H1 (cell line): Measurements from ENCODE around the gene MCFD2. TPM values are rescaled to one million over a fixed set of nuclear protein-coding genes. Genes with fewer than 3 reads are reported as not detected.

Experiments
- CTCF ChIA-PET: fragments of 300-600 bp; sonication (Branson Sonifier 250); formaldehyde crosslinking; loops from one replicate; lab custom pipeline; 2021; ENCODE audit not compliant: partially characterized antibody; lab: Charles Lee
- POLR2A ChIA-PET: fragments of 300-600 bp; sonication (Branson Sonifier 250); formaldehyde crosslinking; loops from one replicate; lab custom pipeline; 2021; ENCODE audit warnings: inconsistent platforms; ENCODE audit not compliant: partially characterized antibody; lab: Charles Lee
- DNase-seq, 2 experiments: peaks; one replicate each; pipeline versions ENCODE4 v3.0.0 to v3.0.0-alpha.2; 2010 to 2022; ENCODE audit warnings: low spot score in 2 of 2, low read depth in 1 of 2, mixed read lengths in 1 of 2
- FAIRE-seq: peaks from 2 replicates; lab custom pipeline; 2011; peaks lifted over from hg19 to GRCh38; lab: Jason Lieb, UNC
- H2AFZ ChIP-seq: 2 replicates; pipeline ENCODE4 v1.8.1; 2012; ENCODE audit warnings: low read length, inconsistent platforms
- H2AK5ac ChIP-seq: 2 replicates; pipeline ENCODE4 v1.6.1; 2013; ENCODE audit warnings: low read depth, low read length
- H2BK120ac ChIP-seq: replicated peaks from 2 replicates; pipeline ENCODE3; 2013; ENCODE audit warnings: low read depth, low read length, inconsistent platforms
- H2BK12ac ChIP-seq: 2 replicates; pipeline ENCODE4 v1.6.1; 2013; ENCODE audit warnings: low read depth, low read length
- H2BK15ac ChIP-seq: 2 replicates; pipeline ENCODE4 v1.6.1; 2013; ENCODE audit warnings: low read length
- H2BK20ac ChIP-seq: 2 replicates; pipeline ENCODE4 v1.6.1; 2013; ENCODE audit warnings: low read length
- H2BK5ac ChIP-seq: 2 replicates; pipeline ENCODE4 v1.6.1; 2013; ENCODE audit warnings: low read depth, low read length
- H3K14ac ChIP-seq: 2 replicates; pipeline ENCODE4 v1.6.1; 2013; ENCODE audit warnings: inconsistent platforms; ENCODE audit not compliant: insufficient read length
- H3K18ac ChIP-seq: 2 replicates; pipeline ENCODE4 v1.6.1; 2013; ENCODE audit warnings: low read length; ENCODE audit errors: extremely low read depth
- H3K23ac ChIP-seq: 2 replicates; pipeline ENCODE4 v1.6.1; 2013; ENCODE audit warnings: inconsistent platforms; ENCODE audit not compliant: insufficient read length
- H3K23me2 ChIP-seq: 2 replicates; pipeline ENCODE4 v1.6.1; 2013; ENCODE audit warnings: low read depth, low read length
- H3K27ac ChIP-seq: 2 replicates; pipeline ENCODE4 v1.6.1; 2011; ENCODE audit warnings: low read depth, low read length, inconsistent platforms
- H3K27me3 ChIP-seq, 4 experiments: replicated peaks in 1 of 4; 1 replicate in 1 of 4; 2 replicates in 3 of 4; pipeline versions ENCODE4 v1.6.1 to v1.8.1; 2011 to 2013; ENCODE audit warnings: low read length in 3 of 4, mild to moderate bottlenecking in 3 of 4, inconsistent platforms in 2 of 4, mixed read lengths in 2 of 4, moderate library complexity in 1 of 4; ENCODE audit not compliant: control insufficient read depth in 3 of 4, insufficient read depth in 3 of 4; ENCODE audit errors: extremely low read depth in 1 of 4
- H3K36me3 ChIP-seq, 4 experiments: 2 replicates each; pipeline versions ENCODE4 v1.6.1 to v1.8.1; 2011 to 2013; ENCODE audit warnings: mild to moderate bottlenecking in 4 of 4, low read length in 3 of 4, moderate library complexity in 2 of 4, control low read depth in 1 of 4, inconsistent platforms in 1 of 4; ENCODE audit not compliant: insufficient read depth in 4 of 4, control insufficient read depth in 2 of 4
- H3K4ac ChIP-seq: replicated peaks from 2 replicates; pipeline ENCODE3; 2013; ENCODE audit warnings: low read length, low read depth, mixed read lengths, inconsistent platforms; ENCODE audit not compliant: insufficient read length
- H3K4me1 ChIP-seq, 4 experiments: replicated peaks in 1 of 4; 1 replicate in 1 of 4; 2 replicates in 3 of 4; pipeline versions ENCODE4 v1.6.1 to v1.8.1; 2011 to 2013; ENCODE audit warnings: low read length in 3 of 4, inconsistent platforms in 2 of 4, mixed read lengths in 1 of 4; ENCODE audit not compliant: insufficient read depth in 4 of 4, control insufficient read depth in 3 of 4
- H3K4me2 ChIP-seq, 2 experiments: 2 replicates each; pipeline versions ENCODE4 v1.6.1 to v1.8.1; 2011 to 2013; ENCODE audit warnings: low read depth in 2 of 2, low read length in 2 of 2, control low read depth in 1 of 2, inconsistent platforms in 1 of 2, mild to moderate bottlenecking in 1 of 2; ENCODE audit not compliant: insufficient read depth in 1 of 2
- H3K4me3 ChIP-seq, 4 experiments: fragments of 200-600, 300-600 bp in 1 of 4; sonication (generic), shearing (Covaris generic), sonication (Bioruptor Twin) in 1 of 4; 2 replicates each; pipeline versions ENCODE4 v1.5.1 to v1.8.1; 2011 to 2016; ENCODE audit warnings: low read length in 4 of 4, low read depth in 3 of 4, control low read depth in 2 of 4, inconsistent platforms in 2 of 4, mild to moderate bottlenecking in 2 of 4, mixed read lengths in 1 of 4, moderate library complexity in 1 of 4; ENCODE audit not compliant: insufficient read depth in 2 of 4; ENCODE audit errors: extremely low read depth in 1 of 4
- H3K56ac ChIP-seq: replicated peaks from 2 replicates; pipeline ENCODE3; 2013; ENCODE audit warnings: low read depth, mild to moderate bottlenecking, mixed read lengths, low read length, inconsistent platforms; ENCODE audit not compliant: insufficient read length
- H3K79me1 ChIP-seq: 2 replicates; pipeline ENCODE4 v1.6.1; 2013; ENCODE audit warnings: low read depth, low read length, control low read depth
- H3K79me2 ChIP-seq, 2 experiments: 2 replicates each; pipeline versions ENCODE4 v1.6.1 to v1.8.1; 2012 to 2013; ENCODE audit warnings: low read length in 2 of 2, mild to moderate bottlenecking in 2 of 2, inconsistent platforms in 1 of 2; ENCODE audit not compliant: insufficient read depth in 2 of 2, control insufficient read depth in 1 of 2
- H3K9ac ChIP-seq, 4 experiments: replicated peaks in 1 of 4; 1 replicate in 1 of 4; 2 replicates in 3 of 4; pipeline versions ENCODE4 v1.6.1 to v1.8.1; 2011 to 2013; ENCODE audit warnings: low read depth in 3 of 4, low read length in 3 of 4, control low read depth in 2 of 4, mild to moderate bottlenecking in 2 of 4, moderate library complexity in 2 of 4, inconsistent platforms in 1 of 4; ENCODE audit errors: extremely low read depth in 1 of 4
- H3K9me3 ChIP-seq, 2 experiments: 2 replicates each; pipeline versions ENCODE4 v1.6.1 to v1.8.1; 2012 to 2013; ENCODE audit warnings: mild to moderate bottlenecking in 2 of 2, moderate library complexity in 2 of 2, control low read depth in 1 of 2, inconsistent platforms in 1 of 2, low read depth in 1 of 2, low read length in 1 of 2, mixed read lengths in 1 of 2; ENCODE audit not compliant: insufficient read depth in 2 of 2
- H4K20me1 ChIP-seq, 2 experiments: replicated peaks in 1 of 2; 2 replicates each; pipeline versions ENCODE3 to v1.8.1; 2011 to 2013; ENCODE audit warnings: inconsistent platforms in 2 of 2, low read length in 2 of 2, mild to moderate bottlenecking in 1 of 2; ENCODE audit not compliant: insufficient read depth in 2 of 2, control insufficient read depth in 1 of 2
- H4K5ac ChIP-seq: 2 replicates; pipeline ENCODE4 v1.6.1; 2013; ENCODE audit warnings: low read length, low read depth, mixed read lengths, inconsistent platforms; ENCODE audit not compliant: insufficient read length
- H4K8ac ChIP-seq: 2 replicates; pipeline ENCODE4 v1.8.0; 2013; ENCODE audit warnings: mild to moderate bottlenecking, moderate library complexity, low read length, inconsistent platforms; ENCODE audit not compliant: insufficient read depth; ENCODE audit errors: extremely low read depth
- H4K91ac ChIP-seq: replicated peaks from 2 replicates; pipeline ENCODE3; 2013; ENCODE audit warnings: low read length, mixed read lengths, inconsistent platforms; ENCODE audit not compliant: insufficient read length
- BCL11A ChIP-seq, 2 experiments: IDR thresholded peaks; one replicate each; pipeline ENCODE4 v1.6.1; 2011; ENCODE audit warnings: low read depth in 2 of 2, low read length in 2 of 2, mild to moderate bottlenecking in 2 of 2
- BRCA1 ChIP-seq: IDR thresholded peaks from 2 replicates; pipeline ENCODE4 v1.6.1; 2012; ENCODE audit warnings: low read depth, low read length, improper control_type of control experiment
- CHD2 ChIP-seq: IDR thresholded peaks from 2 replicates; pipeline ENCODE4 v1.6.1; 2012; ENCODE audit warnings: low read length, improper control_type of control experiment
- JUN ChIP-seq: IDR thresholded peaks from 2 replicates; pipeline ENCODE4 v1.6.1; 2011; ENCODE audit warnings: low read depth, mild to moderate bottlenecking, improper control_type of control experiment, low read length
- MAFK ChIP-seq: IDR thresholded peaks from 2 replicates; pipeline ENCODE4 v1.6.1; 2012; ENCODE audit warnings: low read depth, mild to moderate bottlenecking, improper control_type of control experiment, low read length
- NANOG ChIP-seq: IDR thresholded peaks from 2 replicates; pipeline ENCODE4 v1.6.1; 2011; ENCODE audit warnings: low read length, low read depth, mild to moderate bottlenecking, inconsistent platforms; ENCODE audit not compliant: insufficient read depth, poor library complexity, severe bottlenecking
- POLR2AphosphoS5 ChIP-seq: IDR thresholded peaks from 2 replicates; pipeline ENCODE4 v1.6.1; 2011; ENCODE audit warnings: low read depth, low read length
- RFX5 ChIP-seq: IDR thresholded peaks from 2 replicates; pipeline ENCODE4 v1.6.1; 2011; ENCODE audit warnings: low read depth, low read length, improper control_type of control experiment, borderline replicate concordance
- SIX5 ChIP-seq: IDR thresholded peaks from 2 replicates; pipeline ENCODE4 v1.6.1; 2011; ENCODE audit warnings: mild to moderate bottlenecking, low read depth, low read length
- SP2 ChIP-seq: IDR thresholded peaks from 2 replicates; pipeline ENCODE4 v1.6.1; 2012; ENCODE audit warnings: mild to moderate bottlenecking, low read length, inconsistent platforms
- YY1 ChIP-seq: IDR thresholded peaks from 2 replicates; pipeline ENCODE4 v1.6.1; 2011; ENCODE audit warnings: low read depth, mild to moderate bottlenecking, low read length
- ZNF274 ChIP-seq: IDR thresholded peaks from 2 replicates; pipeline ENCODE4 v1.7.0; 2012; ENCODE audit warnings: low read length, borderline replicate concordance; ENCODE audit errors: extremely low read depth
- WGBS, 2 experiments: shearing (Covaris generic) in 1 of 2; methylation state at CpG; one replicate each; pipeline versions ENCODE4 v1.1.6 to v1.1.7; 2013 to 2015; ENCODE audit warnings: low lambda C conversion rate in 2 of 2, mixed read lengths in 2 of 2, inconsistent platforms in 1 of 2, low coverage in 1 of 2, missing lambda C conversion rate in 1 of 2; ENCODE audit not compliant: insufficient replicate concordance in 2 of 2, insufficient coverage in 1 of 2, insufficient read length in 1 of 2; ENCODE audit errors: extremely low coverage in 1 of 2, missing lambda C conversion rate in 1 of 2; 5-methylcytosine and 5-hydroxymethylcytosine counted together
- polyA plus RNA-seq, 7 experiments: library from polyadenylated mRNA; depleted of rRNA in 3 of 7; stranded (reverse) in 5 of 7; unstranded in 2 of 7; fragments of >200 nt in 5 of 7; fragments of 200-250 nt in 2 of 7; gene quantifications; 1 replicate in 5 of 7; 2 replicates in 1 of 7; 4 replicates in 1 of 7; pipeline versions ENCODE4 v1.2.1 to v1.2.3, GENCODE V29; 2011 to 2013; ENCODE audit warnings: missing spikeins in 2 of 7, mixed read lengths in 2 of 7
- total RNA-seq: library from RNA; stranded (reverse); fragmentation: NEBNext Ultra II Directional; extraction: Animal tissue kit (Norgen Biotek cat#: 25700); gene quantifications from 2 replicates; pipeline ENCODE4 v1.2.1, GENCODE V29; 2021
- TF ChIP-seq, protein P1 (sequence below), 3 experiments: IDR thresholded peaks; 1 replicate in 2 of 3; 2 replicates in 1 of 3; pipeline versions ENCODE4 v1.5.1 to v1.6.1; 2011; ENCODE audit warnings: low read length in 3 of 3, mild to moderate bottlenecking in 3 of 3, inconsistent platforms in 2 of 3, low read depth in 1 of 3, moderate library complexity in 1 of 3; ENCODE audit not compliant: insufficient read depth in 1 of 3; ENCODE audit errors: control extremely low read depth in 1 of 3

The MCFD2 gene
- total and polyA plus RNA-seq, 2 of the 8 experiments (the other 6 are each of a cell fraction or from before 2014, with no cell fraction given) = 35.2 to 76.2 TPM

DNA sequence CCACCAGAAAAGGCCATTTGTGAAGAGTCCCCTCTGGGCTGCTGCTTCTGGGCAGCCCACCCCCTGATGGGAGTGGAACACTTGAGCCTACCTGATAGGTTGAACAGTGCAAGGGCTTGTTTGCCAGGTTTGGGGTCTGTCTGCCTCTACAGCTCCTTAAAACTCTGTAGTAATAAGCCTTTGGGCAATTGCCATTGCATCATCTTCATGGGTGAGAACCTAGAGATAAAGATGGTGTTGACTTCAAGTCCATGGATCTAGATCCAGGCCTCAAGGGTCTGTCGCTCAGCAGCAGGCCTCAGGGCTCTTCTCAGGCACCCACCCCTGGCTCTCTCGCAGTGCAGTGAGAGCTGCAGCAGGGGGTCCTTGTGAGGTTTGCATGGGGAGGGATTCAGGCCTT is 47.1 kb upstream of the MCFD2 start:
- no peaks in the 10 kb centered on the region for H3K9me3 ChIP-seq
- H3K4me2 ChIP-seq = no peak overlapping the region
- H3K23me2 ChIP-seq = no peaks in the 10 kb centered on the region
- no peak overlapping the region for H3K27ac ChIP-seq
- H2AFZ ChIP-seq = no peak overlapping the region
- no peak overlapping the region for H3K14ac ChIP-seq
- WGBS, 2 experiments = 85% methylated on average over 2 of the region's 2 CpGs; no CpG with 5 or more reads in 1 of the 2 experiments
- H3K18ac ChIP-seq = no peak overlapping the region
- no peak overlapping the region for H4K91ac ChIP-seq
- no peak overlapping the region for H3K23ac ChIP-seq
- H2BK12ac ChIP-seq = no peak overlapping the region
- no peak overlapping the region for H3K4ac ChIP-seq
- no peak overlapping the region for H4K8ac ChIP-seq
- no peak overlapping the region for H4K5ac ChIP-seq
- no peak for DNase-seq
- H3K4me3 ChIP-seq = no peak overlapping the region
- H4K20me1 ChIP-seq = peaks cover 3 to 6% of the 10 kb centered on the region in 2 experiments
- H2BK20ac ChIP-seq = no peak overlapping the region
- H3K27me3 ChIP-seq = no peaks in the 10 kb centered on the region
- no peaks in the 10 kb centered on the region for H3K36me3 ChIP-seq
- ChIA-PET POLR2A (interaction anchor here (1.7 kb wide), 1 partner anchor 16 kb away, joined by 4 read pairs; no protein-coding TSS in a partner anchor), CTCF (interaction anchor here (0.6 to 1.5 kb wide), 3 partner anchors 15 to 360 kb away, joined by 3 to 4 read pairs (median 3); no protein-coding TSS in a partner anchor)
- H3K4me1 ChIP-seq = no peaks in the 10 kb centered on the region
- H2BK120ac ChIP-seq = no peak overlapping the region
- no peak overlapping the region for H3K56ac ChIP-seq
- no peak overlapping the region for H2BK15ac ChIP-seq
- no peak overlapping the region for H2BK5ac ChIP-seq
- no peak overlapping the region for H2AK5ac ChIP-seq
- no peak overlapping the region for H3K9ac ChIP-seq
- no peaks in the 10 kb centered on the region for H3K79me1 ChIP-seq
- no peak for FAIRE-seq
- no peaks in the 10 kb centered on the region for H3K79me2 ChIP-seq
- TF ChIP-seq POLR2AphosphoS5 = no peak
- TF ChIP-seq RFX5 = no peak
- TF ChIP-seq JUN = no peak
- TF ChIP-seq YY1 = no peak
- TF ChIP-seq ZNF274 = no peak
- TF ChIP-seq BCL11A (IDR thresholded peaks at IDR 0.05; ENCODE audit: low read depth in 2 of 2, low read length in 2 of 2) = no peak
- no peak for TF ChIP-seq NANOG
- TF ChIP-seq SP2 = no peak
- TF ChIP-seq CHD2 = no peak
- TF ChIP-seq, protein P1, sequence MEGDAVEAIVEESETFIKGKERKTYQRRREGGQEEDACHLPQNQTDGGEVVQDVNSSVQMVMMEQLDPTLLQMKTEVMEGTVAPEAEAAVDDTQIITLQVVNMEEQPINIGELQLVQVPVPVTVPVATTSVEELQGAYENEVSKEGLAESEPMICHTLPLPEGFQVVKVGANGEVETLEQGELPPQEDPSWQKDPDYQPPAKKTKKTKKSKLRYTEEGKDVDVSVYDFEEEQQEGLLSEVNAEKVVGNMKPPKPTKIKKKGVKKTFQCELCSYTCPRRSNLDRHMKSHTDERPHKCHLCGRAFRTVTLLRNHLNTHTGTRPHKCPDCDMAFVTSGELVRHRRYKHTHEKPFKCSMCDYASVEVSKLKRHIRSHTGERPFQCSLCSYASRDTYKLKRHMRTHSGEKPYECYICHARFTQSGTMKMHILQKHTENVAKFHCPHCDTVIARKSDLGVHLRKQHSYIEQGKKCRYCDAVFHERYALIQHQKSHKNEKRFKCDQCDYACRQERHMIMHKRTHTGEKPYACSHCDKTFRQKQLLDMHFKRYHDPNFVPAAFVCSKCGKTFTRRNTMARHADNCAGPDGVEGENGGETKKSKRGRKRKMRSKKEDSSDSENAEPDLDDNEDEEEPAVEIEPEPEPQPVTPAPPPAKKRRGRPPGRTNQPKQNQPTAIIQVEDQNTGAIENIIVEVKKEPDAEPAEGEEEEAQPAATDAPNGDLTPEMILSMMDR (IDR thresholded peaks at IDR 0.05; ENCODE audit: control extremely low read depth in 1 of 3, insufficient read depth in 1 of 3, low read depth in 1 of 3, low read length in 3 of 3) = no peak
- TF ChIP-seq BRCA1 = no peak
- TF ChIP-seq MAFK = no peak
- no peak for TF ChIP-seq SIX5
